OCI-LY1 (cell line): Measurements from ENCODE around the gene NFX1.

Experiments
- H2AFZ ChIP-seq: fragments of 200-600 bp; sonication (generic), shearing (Covaris generic); 2 replicates; pipeline ENCODE4 v1.6.0; 2014; ENCODE audit warnings: antibody characterized with exemption, mild to moderate bottlenecking, low read length
- H3F3A ChIP-seq: fragments of 200-600 bp; sonication (generic), shearing (Covaris generic); 2 replicates; pipeline ENCODE4 v1.6.0; 2014; ENCODE audit warnings: mild to moderate bottlenecking, antibody characterized with exemption, low read length, moderate library complexity; ENCODE audit not compliant: insufficient read depth
- H3K27ac ChIP-seq: fragments of 200-600 bp; sonication (generic); 2 replicates; pipeline ENCODE4 v1.5.1; 2014; ENCODE audit warnings: low read length, mixed run types, mild to moderate bottlenecking, low read depth; ENCODE audit not compliant: poor library complexity, severe bottlenecking
- H3K27me3 ChIP-seq: fragments of 200-600 bp; sonication (generic); 2 replicates; pipeline ENCODE4 v1.6.0; 2014; ENCODE audit warnings: antibody characterized with exemption, mild to moderate bottlenecking, low read length, moderate library complexity; ENCODE audit not compliant: insufficient read depth
- H3K36me3 ChIP-seq: fragments of 200-600 bp; sonication (generic); 2 replicates; pipeline ENCODE4 v1.6.1; 2014; ENCODE audit warnings: mild to moderate bottlenecking, antibody characterized with exemption, low read length, moderate library complexity, mixed read lengths; ENCODE audit not compliant: insufficient read depth
- H3K4me1 ChIP-seq: fragments of 200-600 bp; sonication (generic); 2 replicates; pipeline ENCODE4 v1.5.1; 2014; ENCODE audit warnings: mild to moderate bottlenecking, low read length, moderate library complexity; ENCODE audit not compliant: insufficient read depth, severe bottlenecking
- H3K4me2 ChIP-seq: fragments of 200-600 bp; sonication (generic), shearing (Covaris generic); 2 replicates; pipeline ENCODE4 v1.6.1; 2014; ENCODE audit warnings: low read length
- H3K4me3 ChIP-seq: fragments of 200-600 bp; sonication (generic); 2 replicates; pipeline ENCODE4 v1.5.1; 2014; ENCODE audit warnings: low read length, low read depth, mild to moderate bottlenecking, mixed read lengths; ENCODE audit not compliant: poor library complexity, severe bottlenecking
- H3K79me2 ChIP-seq: fragments of 200-600 bp; shearing (Covaris generic); 2 replicates; pipeline ENCODE4 v1.6.1; 2016; ENCODE audit warnings: mixed run types, low read length, mixed read lengths; ENCODE audit not compliant: insufficient read depth
- H3K9ac ChIP-seq: fragments of 200-600 bp; sonication (generic), shearing (Covaris generic); 2 replicates; pipeline ENCODE4 v1.6.1; 2014; ENCODE audit warnings: mild to moderate bottlenecking, low read length, mixed read lengths
- H3K9me2 ChIP-seq: fragments of 200-600 bp; sonication (generic), shearing (Covaris generic); 2 replicates; pipeline ENCODE4 v1.6.1; 2014; ENCODE audit warnings: low read depth, mild to moderate bottlenecking, low read length, mixed read lengths
- H3K9me3 ChIP-seq: fragments of 200-600 bp; shearing (Covaris generic); 2 replicates; pipeline ENCODE4 v1.6.1; 2014; ENCODE audit warnings: low read length, mixed read lengths
- H4K20me1 ChIP-seq: fragments of 200-600 bp; sonication (generic), shearing (Covaris generic); 2 replicates; pipeline ENCODE4 v1.6.0; 2016; ENCODE audit warnings: mild to moderate bottlenecking, low read length; ENCODE audit not compliant: insufficient read depth
- EZH2 ChIP-seq: fragments of 200-600 bp; sonication (generic), shearing (Covaris generic); IDR thresholded peaks from 2 replicates; pipeline ENCODE4 v1.8.0; 2017; ENCODE audit warnings: borderline replicate concordance, mixed run types, mild to moderate bottlenecking, antibody characterized with exemption, low read length, moderate library complexity, mixed read lengths
- TF ChIP-seq, protein P1 (sequence below): fragments of 200-600 bp; sonication (generic), shearing (Covaris generic); IDR thresholded peaks from 2 replicates; pipeline ENCODE4 v1.5.1; 2017; ENCODE audit warnings: mild to moderate bottlenecking, antibody characterized with exemption, low read length, moderate library complexity, mixed read lengths

Gene NFX1

DNA sequence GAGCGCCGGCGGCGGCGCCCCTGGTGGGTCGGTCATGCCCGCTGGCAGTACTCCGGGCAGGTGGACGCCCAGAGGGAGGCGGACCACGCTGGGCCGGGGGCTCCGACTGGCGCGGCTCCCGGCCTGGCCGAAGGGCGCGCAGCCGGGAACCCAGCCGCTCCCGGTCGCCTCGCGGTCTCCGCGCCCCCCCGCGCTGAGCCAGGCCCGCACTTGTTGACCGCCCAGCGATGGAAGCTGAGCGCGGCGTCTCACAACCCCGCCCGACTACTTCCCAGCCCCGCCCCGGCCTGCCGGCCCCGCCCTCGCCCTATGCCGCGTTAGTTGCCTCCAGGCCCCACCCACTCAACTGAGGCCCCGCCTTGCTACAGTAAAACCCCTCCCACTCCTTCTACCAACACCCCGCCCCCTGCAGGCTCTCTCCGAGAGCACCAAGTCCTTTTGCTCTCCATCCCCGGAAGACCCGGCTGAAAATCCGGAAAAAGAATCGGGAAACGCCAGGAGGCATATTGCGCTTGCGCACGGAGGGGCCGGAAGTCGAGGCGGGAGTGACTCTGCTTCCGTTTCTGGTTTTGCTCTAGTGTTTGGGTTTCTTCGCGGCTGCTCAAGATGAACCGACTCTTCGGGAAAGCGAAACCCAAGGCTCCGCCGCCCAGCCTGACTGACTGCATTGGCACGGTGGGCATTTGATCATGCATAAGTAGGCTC is 25.7 kb upstream of the NFX1 start, which contains the start of the genes BAG1 and CHMP5:
Gene BAG1 (minus strand): TSS at position 236 of the 705 bp plus-strand sequence.
Gene CHMP5 (plus strand): TSS at position 577 of the 705 bp plus-strand sequence. CDS start 30 bp downstream, at position 607.
- Histone ChIP-seq H3K4me3 (peak within 1 kb of the TSS; percentile 91), H3K9me3 (no peaks in the 10 kb centered on the region), H3K79me2 (peaks cover 15% of the 10 kb centered on the region), H3K4me2 (peak within 1 kb of the TSS; percentile 96), H3K4me1 (peaks cover 18% of the 10 kb centered on the region), H4K20me1 (no peaks in the 10 kb centered on the region), H3K27me3 (no peaks in the 10 kb centered on the region), H3K27ac (peak within 1 kb of the TSS; percentile 24), H3K36me3 (peaks cover 47% of the 10 kb centered on the region), H3K9ac (peak within 1 kb of the TSS; percentile 87), H2AFZ (no peak within 1 kb of the TSS), H3F3A (no peaks in the 10 kb centered on the region), H3K9me2 (no peaks in the 10 kb centered on the region)
- TF ChIP-seq EZH2: no peak
- TF ChIP-seq, protein P1, sequence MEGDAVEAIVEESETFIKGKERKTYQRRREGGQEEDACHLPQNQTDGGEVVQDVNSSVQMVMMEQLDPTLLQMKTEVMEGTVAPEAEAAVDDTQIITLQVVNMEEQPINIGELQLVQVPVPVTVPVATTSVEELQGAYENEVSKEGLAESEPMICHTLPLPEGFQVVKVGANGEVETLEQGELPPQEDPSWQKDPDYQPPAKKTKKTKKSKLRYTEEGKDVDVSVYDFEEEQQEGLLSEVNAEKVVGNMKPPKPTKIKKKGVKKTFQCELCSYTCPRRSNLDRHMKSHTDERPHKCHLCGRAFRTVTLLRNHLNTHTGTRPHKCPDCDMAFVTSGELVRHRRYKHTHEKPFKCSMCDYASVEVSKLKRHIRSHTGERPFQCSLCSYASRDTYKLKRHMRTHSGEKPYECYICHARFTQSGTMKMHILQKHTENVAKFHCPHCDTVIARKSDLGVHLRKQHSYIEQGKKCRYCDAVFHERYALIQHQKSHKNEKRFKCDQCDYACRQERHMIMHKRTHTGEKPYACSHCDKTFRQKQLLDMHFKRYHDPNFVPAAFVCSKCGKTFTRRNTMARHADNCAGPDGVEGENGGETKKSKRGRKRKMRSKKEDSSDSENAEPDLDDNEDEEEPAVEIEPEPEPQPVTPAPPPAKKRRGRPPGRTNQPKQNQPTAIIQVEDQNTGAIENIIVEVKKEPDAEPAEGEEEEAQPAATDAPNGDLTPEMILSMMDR: no peak

DNA sequence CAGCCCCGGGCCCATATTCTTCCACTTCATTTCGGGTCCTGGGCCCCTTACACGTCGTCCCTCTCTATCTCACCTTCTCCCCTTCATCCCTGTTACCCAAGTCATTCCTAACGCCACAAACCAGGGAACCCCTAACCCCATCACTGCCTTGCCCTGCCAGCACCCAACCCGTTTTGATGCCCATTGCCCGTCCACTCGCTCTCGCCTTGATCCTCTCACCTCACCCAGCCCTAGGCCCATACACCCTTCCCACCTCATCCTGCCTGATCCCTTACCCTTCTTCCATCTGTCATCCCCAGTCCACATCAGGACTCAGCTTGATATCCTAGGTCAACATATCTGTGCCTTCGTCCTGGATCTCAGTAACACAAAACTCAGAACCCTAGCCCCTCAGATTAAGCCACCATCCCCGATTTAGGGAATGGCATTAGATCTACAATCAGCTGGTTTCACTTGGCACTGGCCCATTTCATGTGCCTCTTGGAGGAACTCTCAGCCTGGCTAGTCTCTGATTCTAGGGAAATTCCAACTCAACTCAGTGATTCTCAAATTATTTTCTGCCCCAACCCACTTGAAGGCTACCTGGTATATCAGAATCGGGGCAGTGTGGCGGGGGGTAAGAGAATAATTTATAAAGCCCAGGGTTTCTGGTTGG is 25.0 kb upstream of the NFX1 start:
- Histone ChIP-seq H3K4me2 (peak overlapping the region; percentile 96), H3K27me3 (no peaks in the 10 kb centered on the region), H3K4me3 (peak overlapping the region; percentile 91), H3K36me3 (peaks cover 46% of the 10 kb centered on the region), H3F3A (no peaks in the 10 kb centered on the region), H3K79me2 (peaks cover 15% of the 10 kb centered on the region), H4K20me1 (no peaks in the 10 kb centered on the region), H3K9me3 (no peaks in the 10 kb centered on the region), H3K9me2 (no peaks in the 10 kb centered on the region), H2AFZ (no peak overlapping the region), H3K27ac (no peak overlapping the region), H3K4me1 (peaks cover 18% of the 10 kb centered on the region), H3K9ac (peak overlapping the region; percentile 81)
- TF ChIP-seq EZH2: no peak
- TF ChIP-seq, protein P1: no peak

DNA sequence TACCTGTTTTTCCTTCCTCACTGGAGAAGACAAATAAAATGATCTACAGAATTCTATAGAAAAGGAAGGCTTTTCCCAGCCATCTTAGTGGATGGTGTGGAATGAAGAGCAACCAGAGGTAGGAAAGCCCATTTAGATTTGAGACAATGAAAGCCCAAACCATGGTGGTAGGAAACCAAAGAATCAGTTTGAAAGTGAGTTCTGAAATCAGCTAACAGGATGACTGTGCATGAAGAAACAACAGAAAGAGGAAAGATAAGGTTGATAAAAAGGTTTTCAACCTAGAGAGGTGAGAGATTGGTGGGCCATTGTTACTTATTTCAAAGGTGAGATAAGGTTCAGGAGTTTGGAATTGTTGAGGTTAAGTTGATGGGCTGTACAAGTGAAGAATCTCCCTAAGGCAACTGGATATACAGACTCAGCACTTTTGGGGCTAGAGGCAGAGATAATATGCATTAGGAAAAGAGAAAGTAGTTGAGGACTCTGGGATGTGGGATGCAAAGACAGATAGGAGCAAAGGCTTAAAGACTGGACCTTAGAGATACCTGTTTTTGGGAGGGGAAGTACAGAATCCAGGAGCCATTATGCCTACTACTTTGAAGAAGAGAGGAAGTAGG is 23.1 kb upstream of the NFX1 start:
- H3K4me1 ChIP-seq: peaks cover 18% of the 10 kb centered on the region
- no peak overlapping the region for H3K4me3 ChIP-seq
- no peak overlapping the region for H2AFZ ChIP-seq
- H3K27ac ChIP-seq: no peak overlapping the region
- no peaks in the 10 kb centered on the region for H4K20me1 ChIP-seq
- H3K27me3 ChIP-seq: no peaks in the 10 kb centered on the region
- no peaks in the 10 kb centered on the region for H3K9me3 ChIP-seq
- TF ChIP-seq, protein P1: no peak
- TF ChIP-seq EZH2: no peak
- H3K4me2 ChIP-seq: no peak overlapping the region
- H3K36me3 ChIP-seq: peaks cover 45% of the 10 kb centered on the region
- H3F3A ChIP-seq: no peaks in the 10 kb centered on the region
- peaks cover 15% of the 10 kb centered on the region for H3K79me2 ChIP-seq
- H3K9ac ChIP-seq: no peak overlapping the region
- H3K9me2 ChIP-seq: no peaks in the 10 kb centered on the region
